GM21423 (cell line): ENCODE measurements around the gene PPP6R2.

Experiments used
- ATAC-seq: cut with Tn5 transposase; IDR thresholded peaks from one replicate; pipeline ENCODE4 v1.9.1; 2021; ENCODE audit warnings: mild to moderate bottlenecking, moderate library complexity; ENCODE audit not compliant: unreplicated experiment

Gene PPP6R2

GRCh38 chr22:50443801-50444625, 100.9 kb downstream of the PPP6R2 start:
- ATAC-seq: no peak

DNA sequence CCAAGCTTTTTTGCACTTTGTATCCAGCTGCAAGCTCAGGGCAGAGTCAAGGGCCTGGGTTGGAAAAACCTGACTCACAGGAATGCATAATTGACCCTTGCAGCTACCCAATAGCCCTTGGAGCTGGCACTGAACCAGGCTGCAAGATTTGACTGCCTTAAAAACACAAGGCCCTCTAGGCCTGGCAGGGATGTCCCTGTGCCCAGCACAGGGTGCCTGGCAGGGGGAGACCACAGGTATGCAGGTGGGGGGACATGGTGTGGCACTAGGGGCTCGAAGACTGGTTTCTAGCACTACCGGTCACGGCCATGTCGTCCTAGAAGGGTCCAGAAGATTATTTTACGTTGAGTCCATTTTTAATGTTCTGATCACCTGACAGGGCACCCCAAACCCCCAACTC, 101.5 kb downstream of the PPP6R2 start:
- no peak for ATAC-seq

DNA sequence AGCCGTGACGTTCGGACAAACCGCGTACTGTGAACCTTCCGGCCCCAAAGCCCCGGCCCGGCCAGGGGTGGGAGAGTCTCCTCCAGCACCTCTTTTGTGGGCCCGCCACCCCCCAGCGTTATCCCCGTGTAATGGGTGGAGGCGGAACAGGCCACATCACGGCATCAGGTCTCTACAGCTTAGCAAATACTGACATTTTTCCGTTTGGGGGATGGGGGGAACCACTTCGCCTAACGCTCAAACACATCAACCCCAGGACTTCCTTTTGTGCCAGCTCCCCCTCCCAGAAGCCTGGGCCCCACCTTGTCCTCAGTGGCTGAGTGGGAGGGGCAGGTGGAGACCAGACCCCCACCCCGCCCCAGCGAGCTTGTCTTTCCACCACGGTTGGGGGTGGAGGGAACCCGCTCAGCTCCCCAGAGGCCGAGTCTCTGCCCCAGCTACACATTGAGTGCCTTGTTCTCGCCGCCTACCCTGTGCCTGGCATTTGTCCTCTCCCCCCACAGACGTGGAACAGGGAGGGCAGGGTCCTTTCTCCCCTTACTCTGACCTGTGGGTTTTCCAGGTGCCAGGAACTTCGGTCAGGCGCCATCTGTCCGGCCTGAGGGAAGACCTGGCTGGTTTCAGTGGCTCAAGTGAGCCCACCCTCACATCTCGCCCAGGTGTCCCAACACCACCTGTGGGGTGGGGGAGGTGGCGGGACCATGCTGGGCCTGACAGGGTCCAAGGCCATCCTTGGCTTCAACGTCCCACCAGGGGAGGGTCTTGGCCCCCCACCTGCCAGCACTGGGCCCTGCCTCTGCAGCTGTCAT, 102.1 kb downstream of the PPP6R2 start:
- no peak for ATAC-seq

DNA sequence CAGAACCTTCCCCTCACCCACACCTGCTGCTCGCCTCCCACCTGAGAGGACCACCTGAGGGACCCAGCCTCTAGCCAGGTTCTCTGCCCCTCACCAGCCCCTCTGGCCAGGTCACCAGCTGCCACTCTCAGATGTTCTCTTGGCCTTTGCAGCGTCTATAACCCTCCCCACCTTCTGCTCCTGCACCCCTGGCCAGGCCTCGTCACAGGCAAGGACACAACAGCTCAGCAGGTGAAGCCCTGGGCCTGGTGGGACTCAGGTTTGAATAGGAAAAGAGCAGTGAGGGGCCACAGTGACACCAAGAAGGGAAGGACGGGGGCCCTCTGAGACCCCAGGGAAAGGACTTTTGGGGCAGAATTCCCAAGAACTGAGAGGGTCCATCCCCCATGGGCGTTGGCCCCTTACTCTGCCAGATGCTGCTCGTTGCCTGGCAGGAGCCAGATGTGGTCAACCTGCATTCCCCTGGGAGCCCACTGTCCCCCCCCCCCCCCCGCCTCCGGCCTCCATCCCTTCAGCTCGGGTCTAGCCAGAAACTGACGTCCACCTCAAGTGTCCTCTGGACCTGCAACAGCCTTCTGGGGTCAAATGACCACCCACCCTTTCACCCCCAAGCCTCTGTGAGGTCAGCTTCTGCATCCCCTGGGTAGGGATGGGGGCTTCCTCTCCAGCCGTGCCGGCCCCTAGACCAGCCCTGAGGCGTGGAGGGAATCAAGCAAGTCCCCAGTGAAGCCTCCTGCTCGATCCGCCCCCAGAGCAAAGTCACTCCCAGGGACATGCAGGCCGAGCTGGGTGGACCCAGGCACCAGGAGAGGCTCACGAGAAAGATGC, 103.0 kb downstream of the PPP6R2 start:
- ATAC-seq: no peak

- no peak for ATAC-seq
Measured at GRCh38 chr22:50446708-50447575, 103.8 kb downstream of the PPP6R2 start.

DNA sequence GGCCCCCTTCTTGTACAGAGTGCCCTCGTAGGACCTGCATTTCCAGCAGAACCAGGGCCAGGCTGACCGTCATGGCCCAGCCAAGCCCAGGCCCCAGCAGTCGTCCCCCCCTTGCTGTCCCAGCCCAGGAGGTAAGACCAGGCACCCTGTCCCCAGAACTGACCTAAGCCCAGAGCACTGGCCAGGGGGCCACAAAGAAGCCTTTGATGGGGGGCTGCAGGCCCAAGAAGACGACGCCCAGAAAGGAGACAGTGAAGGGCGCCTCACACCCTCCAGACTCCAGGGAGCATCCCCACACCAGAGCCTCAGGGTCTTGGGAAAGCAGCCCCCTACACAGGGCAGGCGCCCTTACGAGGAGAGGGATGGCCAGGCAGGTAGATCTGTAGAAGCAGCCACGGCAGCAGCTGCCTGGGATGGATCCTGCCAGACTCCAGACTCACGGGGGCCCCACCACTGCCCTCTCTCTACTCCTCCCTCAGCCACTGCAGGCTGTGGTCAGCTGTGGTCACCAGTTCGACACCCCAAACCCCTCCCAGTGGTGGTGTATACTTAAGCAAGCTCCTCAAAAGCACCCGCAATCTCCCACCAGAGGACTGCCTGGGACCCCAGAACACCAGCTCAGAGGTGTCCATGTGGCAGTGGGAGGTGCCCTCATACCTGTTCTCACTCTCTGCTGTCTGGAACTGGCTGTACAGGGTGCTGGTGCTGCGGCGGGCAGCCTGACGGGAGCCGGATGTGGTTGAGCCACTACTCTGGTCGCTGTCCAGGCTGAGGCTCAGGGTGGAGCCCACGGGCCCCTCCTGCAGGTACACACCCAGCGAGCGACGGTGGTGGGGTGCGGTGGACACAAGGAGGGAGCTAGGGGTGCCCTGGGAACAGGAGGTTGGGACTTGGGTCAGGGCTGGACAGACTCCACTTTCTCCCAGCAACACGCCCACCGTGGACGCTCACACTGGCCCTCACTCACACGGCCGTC, 104.7 kb downstream of the PPP6R2 start:
- no peak for ATAC-seq

DNA sequence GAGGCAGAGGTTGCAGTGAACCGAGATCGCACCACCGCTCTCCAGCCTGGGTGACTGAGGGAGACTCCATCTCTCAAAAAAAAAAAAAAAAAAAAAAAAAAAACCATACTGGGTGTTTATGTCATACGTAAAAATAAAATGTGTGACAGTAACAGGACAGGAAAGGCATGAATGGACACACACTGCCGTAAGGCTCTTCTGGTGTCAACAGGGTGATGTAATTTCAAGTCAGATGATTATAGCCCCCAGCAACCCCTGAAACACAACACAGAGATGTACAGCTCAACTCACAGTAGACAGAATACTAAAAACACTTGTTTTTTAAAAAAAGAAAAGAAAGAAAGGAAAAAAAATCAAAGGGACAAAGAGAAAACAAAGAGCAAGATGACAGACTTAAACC, 109.5 kb downstream of the PPP6R2 start:
- ATAC-seq: no peak

DNA sequence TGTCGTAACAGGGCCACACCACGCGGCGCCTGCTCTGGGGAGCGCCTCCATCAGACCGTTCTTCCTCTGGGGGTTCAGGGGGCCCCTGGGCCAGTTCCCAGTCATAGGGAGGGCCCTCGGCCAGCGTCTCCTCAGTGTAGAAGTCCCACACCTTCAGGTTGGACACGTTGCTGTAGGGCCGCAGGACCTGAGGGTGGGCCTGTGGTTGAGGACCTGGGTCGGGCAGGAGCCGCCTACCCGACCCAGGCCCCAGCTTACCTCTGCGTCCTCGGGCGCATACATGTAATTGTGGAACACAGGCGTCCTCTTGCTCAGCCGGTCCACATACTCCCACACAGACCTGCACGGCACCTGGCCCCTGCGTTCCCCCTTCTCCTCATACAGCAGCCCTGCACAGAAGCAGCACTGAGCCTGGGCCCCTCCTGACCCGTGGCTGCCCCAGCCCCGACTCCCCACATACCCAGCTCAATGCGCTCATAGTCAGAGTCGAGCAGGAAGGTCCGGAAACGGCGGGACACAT, 111.5 kb downstream of the PPP6R2 start:
- no peak for ATAC-seq

DNA sequence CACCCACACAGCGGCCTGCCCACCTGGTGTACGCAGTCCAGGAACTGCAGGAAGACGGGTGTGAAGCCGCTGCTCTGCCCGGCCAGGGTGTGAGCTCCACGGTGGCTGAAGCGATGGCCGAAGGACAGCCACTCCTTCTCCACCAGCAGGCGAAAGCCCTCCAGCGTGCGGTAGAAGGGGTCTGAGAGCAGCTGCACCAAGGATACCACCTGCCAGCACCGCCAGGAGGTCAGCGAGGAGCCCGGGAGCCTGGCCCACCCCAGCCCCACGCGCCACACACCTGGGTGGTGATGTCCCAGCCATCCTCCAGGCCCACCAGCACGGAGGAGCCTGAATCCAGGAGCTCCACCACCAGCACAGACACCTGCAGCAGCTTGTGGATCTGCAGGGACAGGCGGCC, 112.1 kb downstream of the PPP6R2 start:
- ATAC-seq: no peak

- ATAC-seq: no peak
Measured at GRCh38 chr22:50456026-50456425, 112.9 kb downstream of the PPP6R2 start.

GRCh38 chr22:50456466-50457234, 113.5 kb downstream of the PPP6R2 start:
- no peak for ATAC-seq

DNA sequence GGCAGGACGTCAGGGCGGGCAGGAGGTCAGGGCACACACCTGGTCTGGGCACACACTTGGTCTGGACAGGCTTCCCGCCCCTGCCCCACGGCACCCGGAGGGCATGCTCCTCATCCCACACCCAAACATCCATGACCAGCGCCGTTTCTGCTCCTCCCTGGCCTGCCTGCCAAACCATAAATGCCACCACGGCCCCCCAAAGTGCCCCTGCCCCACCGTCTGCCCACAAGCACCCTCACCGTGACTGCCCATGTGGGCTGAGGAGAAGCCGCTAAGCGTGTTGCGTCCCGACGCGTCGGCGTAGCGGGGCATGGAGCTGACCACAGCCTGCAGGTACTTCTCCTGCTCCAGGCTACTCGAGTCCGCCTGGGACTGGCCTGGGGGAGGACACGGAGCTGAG, 115.9 kb downstream of the PPP6R2 start:
- no peak for ATAC-seq

GRCh38 chr22:50459496-50460140, 116.5 kb downstream of the PPP6R2 start:
- ATAC-seq: no peak

GRCh38 chr22:50460938-50461337, 117.8 kb downstream of the PPP6R2 start:
- no peak for ATAC-seq

DNA sequence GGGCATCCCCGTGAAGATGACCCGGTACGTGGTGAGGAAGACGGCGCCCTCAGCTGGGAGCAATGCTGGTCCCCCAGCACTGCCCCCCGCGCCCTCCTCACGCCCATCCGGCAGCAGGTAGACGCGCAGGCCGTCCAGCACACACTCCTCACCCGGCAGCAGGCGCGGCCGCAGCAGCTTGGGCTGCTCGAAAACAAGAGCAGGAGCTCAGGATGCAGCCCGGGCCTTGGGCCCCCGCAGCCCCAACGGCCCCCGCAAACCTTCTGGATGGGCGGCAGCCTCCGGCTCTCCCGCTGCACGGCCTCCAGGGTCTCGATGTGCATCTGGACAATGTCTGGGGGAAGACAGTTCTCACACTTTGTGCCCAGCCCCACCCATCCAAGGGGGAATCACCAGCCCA, 118.4 kb downstream of the PPP6R2 start:
- no peak for ATAC-seq

- ATAC-seq: no peak
Measured at GRCh38 chr22:50461979-50462540, 118.9 kb downstream of the PPP6R2 start.

DNA sequence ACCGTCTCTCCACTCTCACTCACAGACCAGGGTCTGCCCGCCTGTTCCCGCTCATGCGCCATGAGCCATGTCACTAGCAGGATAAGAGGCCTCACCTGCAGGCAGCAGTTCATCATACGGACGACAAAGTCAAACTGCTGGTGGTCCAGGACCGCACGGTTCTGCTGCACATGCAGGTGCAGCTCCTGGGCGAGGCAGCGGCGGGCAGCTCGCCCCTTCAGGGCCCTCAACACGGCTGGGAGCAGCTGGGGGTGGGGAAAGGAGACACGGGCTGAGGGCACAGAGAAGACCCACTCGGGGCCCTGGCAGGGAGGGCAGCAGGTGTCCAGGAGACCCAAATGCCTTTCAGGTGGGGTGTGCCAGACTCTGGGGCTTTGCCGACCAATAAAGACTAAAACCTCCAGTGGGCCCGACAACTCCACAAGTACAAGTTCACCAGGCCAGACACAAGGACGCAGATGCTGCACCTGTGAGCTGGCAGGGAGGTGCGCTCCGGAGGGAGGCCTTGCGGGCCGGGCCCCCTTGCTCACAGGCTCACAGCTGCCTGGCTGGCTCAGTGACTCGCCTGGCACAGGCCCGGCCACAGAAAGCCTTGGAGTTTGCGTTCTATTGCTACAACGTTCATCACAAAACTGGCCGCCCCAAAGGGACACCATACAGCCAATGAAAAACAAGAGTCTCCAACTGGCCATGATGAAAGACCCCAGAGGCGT, 120.2 kb downstream of the PPP6R2 start:
- no peak for ATAC-seq
